Measurements from ENCODE around the gene CADM3. TPM values are rescaled to one million over a fixed set of nuclear protein-coding genes. Genes with fewer than 3 reads are reported as not detected.

The CADM3 gene
- total RNA-seq, 1 donor from 2014 or later, result 4.0 TPM

DNA sequence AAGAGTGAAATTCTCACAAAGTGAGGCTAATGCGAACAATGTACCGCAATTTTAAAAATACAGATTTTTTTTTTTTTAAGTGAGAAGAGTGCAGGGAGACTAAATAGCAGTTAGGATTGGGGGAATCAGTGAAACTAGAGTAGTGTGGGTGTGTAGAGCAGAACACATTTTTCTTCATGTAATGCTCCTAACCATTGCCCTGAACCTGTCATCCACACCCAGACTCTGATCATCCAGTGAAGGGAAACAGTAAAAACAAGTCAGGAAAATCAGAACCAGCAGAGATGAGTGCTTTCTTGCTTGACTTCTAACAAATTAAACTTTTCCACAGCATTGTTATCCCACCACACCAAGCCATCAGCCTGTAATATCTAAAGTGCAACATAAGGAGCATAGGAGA, 9.1 kb downstream of the CADM3 start:
- H3K4me1 Mint-ChIP-seq (ENCODE audit: unreplicated experiment), result peaks cover 10% of the 10 kb centered on the region
- no peak for DNase-seq (ENCODE audit: low spot score)
- no peaks in the 10 kb centered on the region for H3K36me3 Mint-ChIP-seq (ENCODE audit: low read depth, unreplicated experiment)
- H3K27me3 Mint-ChIP-seq (ENCODE audit: unreplicated experiment), result peaks cover 2% of the 10 kb centered on the region
- H3K4me3 Mint-ChIP-seq (ENCODE audit: unreplicated experiment), result no peak overlapping the region
- TF ChIP-seq CTCF (IDR thresholded peaks at IDR 0.05; ENCODE audit: unreplicated experiment), result no peak
- H3K9me3 Mint-ChIP-seq (ENCODE audit: unreplicated experiment), result no peaks in the 10 kb centered on the region
- H3K27ac Mint-ChIP-seq (ENCODE audit: unreplicated experiment), result no peak overlapping the region

- Mint-ChIP-seq H3K36me3 (ENCODE audit: low read depth, unreplicated experiment) (no peaks in the 10 kb centered on the region), H3K4me1 (ENCODE audit: unreplicated experiment) (peaks cover 10% of the 10 kb centered on the region), H3K4me3 (ENCODE audit: unreplicated experiment) (no peak overlapping the region), H3K27me3 (ENCODE audit: unreplicated experiment) (peaks cover 2% of the 10 kb centered on the region), H3K27ac (ENCODE audit: unreplicated experiment) (no peak overlapping the region), H3K9me3 (ENCODE audit: unreplicated experiment) (no peaks in the 10 kb centered on the region)
- no peak for TF ChIP-seq CTCF (IDR thresholded peaks at IDR 0.05; ENCODE audit: unreplicated experiment)
- no peak for DNase-seq (ENCODE audit: low spot score)
These were observed 10.1 kb downstream of the CADM3 start for GRCh38 chr1:159181328-159182024.

DNA sequence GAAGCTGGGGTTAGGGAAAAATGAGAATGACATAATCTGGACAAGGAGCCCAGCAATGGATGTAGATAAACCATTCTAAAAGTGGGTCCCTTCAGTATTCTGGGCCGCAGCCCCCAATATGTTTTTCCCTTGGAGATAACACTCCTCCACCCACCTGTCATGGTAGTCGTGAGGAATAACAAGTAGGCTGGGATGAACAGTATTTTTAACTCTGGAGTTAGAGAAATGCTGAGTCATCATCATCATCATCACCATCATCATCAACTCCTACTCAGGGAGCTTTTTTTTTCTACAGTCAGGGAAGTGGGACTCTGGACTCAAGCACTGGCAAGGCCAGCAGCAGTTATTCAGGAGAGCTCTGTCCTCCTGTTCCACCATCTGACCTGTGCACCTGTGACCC, 12.8 kb downstream of the CADM3 start:
- no peak for TF ChIP-seq CTCF (IDR thresholded peaks at IDR 0.05; ENCODE audit: unreplicated experiment)
- no peak overlapping the region for H3K4me3 Mint-ChIP-seq (ENCODE audit: unreplicated experiment)
- no peaks in the 10 kb centered on the region for H3K9me3 Mint-ChIP-seq (ENCODE audit: unreplicated experiment)
- peaks cover 27% of the 10 kb centered on the region for H3K4me1 Mint-ChIP-seq (ENCODE audit: unreplicated experiment)
- DNase-seq (ENCODE audit: low spot score), result no peak
- peaks cover 6% of the 10 kb centered on the region for H3K27me3 Mint-ChIP-seq (ENCODE audit: unreplicated experiment)
- H3K36me3 Mint-ChIP-seq (ENCODE audit: low read depth, unreplicated experiment), result no peaks in the 10 kb centered on the region
- H3K27ac Mint-ChIP-seq (ENCODE audit: unreplicated experiment), result no peak overlapping the region

- no peak for TF ChIP-seq CTCF (IDR thresholded peaks at IDR 0.05; ENCODE audit: unreplicated experiment)
- Mint-ChIP-seq H3K36me3 (ENCODE audit: low read depth, unreplicated experiment) (no peaks in the 10 kb centered on the region), H3K9me3 (ENCODE audit: unreplicated experiment) (no peaks in the 10 kb centered on the region), H3K4me1 (ENCODE audit: unreplicated experiment) (peaks cover 27% of the 10 kb centered on the region), H3K4me3 (ENCODE audit: unreplicated experiment) (no peak overlapping the region), H3K27ac (ENCODE audit: unreplicated experiment) (no peak overlapping the region), H3K27me3 (ENCODE audit: unreplicated experiment) (peaks cover 6% of the 10 kb centered on the region)
- no peak for DNase-seq (ENCODE audit: low spot score)
These were observed 13.7 kb downstream of the CADM3 start for GRCh38 chr1:159185121-159185520.

DNA sequence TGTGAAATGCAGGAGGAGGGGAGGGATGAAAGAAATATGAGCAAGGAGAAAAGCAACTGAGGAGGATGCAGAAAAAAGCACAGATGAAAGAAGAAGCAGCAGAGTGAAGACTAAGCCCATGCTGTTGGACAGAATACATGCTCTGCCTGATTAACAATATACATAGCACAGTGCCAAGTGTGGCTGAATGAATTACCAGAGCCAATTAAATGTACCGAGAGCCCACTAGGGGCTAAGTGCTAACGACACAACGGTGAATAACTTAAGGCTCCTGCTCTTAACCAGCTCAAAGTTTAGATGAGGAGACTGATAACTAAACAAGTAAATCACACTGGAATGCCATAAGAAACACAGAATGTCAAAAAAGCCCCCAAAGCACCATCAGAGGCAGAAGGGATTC, 15.6 kb downstream of the CADM3 start:
- H3K36me3 Mint-ChIP-seq (ENCODE audit: low read depth, unreplicated experiment), result no peaks in the 10 kb centered on the region
- H3K4me3 Mint-ChIP-seq (ENCODE audit: unreplicated experiment), result peak overlapping the region; percentile 48
- DNase-seq (ENCODE audit: low spot score), result no peak
- peaks cover 9% of the 10 kb centered on the region for H3K27me3 Mint-ChIP-seq (ENCODE audit: unreplicated experiment)
- H3K4me1 Mint-ChIP-seq (ENCODE audit: unreplicated experiment), result peaks cover 24% of the 10 kb centered on the region
- TF ChIP-seq CTCF (IDR thresholded peaks at IDR 0.05; ENCODE audit: unreplicated experiment), result no peak
- no peak overlapping the region for H3K27ac Mint-ChIP-seq (ENCODE audit: unreplicated experiment)
- H3K9me3 Mint-ChIP-seq (ENCODE audit: unreplicated experiment), result no peaks in the 10 kb centered on the region
